Measurements from ENCODE around the gene SMARCC1.
"Not testable (repeated sequence)": the region's sequence is repeated elsewhere in the genome, so short reads cannot be mapped to it uniquely, and the experiment has no call there.

SMARCC1 gene

GRCh38 chr3:47732143-47732542 is 49.5 kb downstream of the SMARCC1 start:
- peaks cover 0 to 86% (median 34%) of the 10 kb centered on the region in 11 experiments; a peak in 16 of 22 replicates for H4K20me1 ChIP-seq
- no peaks in the 10 kb centered on the region for H3K27me3 ChIP-seq
- no peak overlapping the region for H3K9ac ChIP-seq
- H3K4me3 ChIP-seq, result no peak overlapping the region
- H3K4me2 ChIP-seq, result no peak overlapping the region
- H3K4me1 ChIP-seq, result peaks cover 0 to 5% (median 0%) of the 10 kb centered on the region in 10 experiments; a peak in 1 of 20 replicates
- TF ChIP-seq Cebpa-rat (IDR thresholded peaks at IDR 0.05), result no peak
- peaks cover 0 to 18% (median 6%) of the 10 kb centered on the region in 11 experiments; a peak in 11 of 22 replicates for H3K9me3 ChIP-seq (replicated peaks in 1 of 11)
- H3K36me3 ChIP-seq, result peaks cover 98 to 100% (median 100%) of the 10 kb centered on the region in 11 experiments
- no peak overlapping the region for H3K27ac ChIP-seq

- peaks cover 98 to 100% (median 100%) of the 10 kb centered on the region in 11 experiments for H3K36me3 ChIP-seq
Measured at GRCh38 chr3:47731061-47731460, 50.6 kb downstream of the SMARCC1 start.

GRCh38 chr3:47722859-47723258 is 58.8 kb downstream of the SMARCC1 start:
- peaks cover 92 to 100% (median 100%) of the 10 kb centered on the region in 11 experiments for H3K36me3 ChIP-seq
- no peak overlapping the region for H3K27ac ChIP-seq
- H3K4me3 ChIP-seq, result no peak overlapping the region
- peaks cover 0 to 89% (median 53%) of the 10 kb centered on the region in 11 experiments; a peak in 18 of 22 replicates for H4K20me1 ChIP-seq
- H3K9ac ChIP-seq, result no peak overlapping the region
- no peak for TF ChIP-seq Cebpa-rat (IDR thresholded peaks at IDR 0.05)
- H3K27me3 ChIP-seq, result no peaks in the 10 kb centered on the region
- H3K4me1 ChIP-seq, result no peaks in the 10 kb centered on the region
- H3K9me3 ChIP-seq (replicated peaks in 1 of 11), result no peaks in the 10 kb centered on the region
- no peak overlapping the region for H3K4me2 ChIP-seq

More at GRCh38 chr3:47731061-47731460, 50.6 kb downstream of the SMARCC1 start:
- Histone ChIP-seq H3K27ac (no peak overlapping the region), H4K20me1 (peaks cover 0 to 86% (median 34%) of the 10 kb centered on the region in 11 experiments; a peak in 16 of 22 replicates), H3K27me3 (no peaks in the 10 kb centered on the region), H3K4me2 (peak overlapping the region in 1 of 11 experiments; percentile 22; a peak in 1 of 22 replicates), H3K9ac (no peak overlapping the region), H3K9me3 (replicated peaks in 1 of 11) (peaks cover 0 to 18% (median 6%) of the 10 kb centered on the region in 11 experiments; a peak in 11 of 22 replicates), H3K4me1 (peaks cover 0 to 5% (median 0%) of the 10 kb centered on the region in 10 experiments; a peak in 1 of 20 replicates), H3K4me3 (no peak overlapping the region)
- TF ChIP-seq Cebpa-rat (IDR thresholded peaks at IDR 0.05), result no peak

DNA sequence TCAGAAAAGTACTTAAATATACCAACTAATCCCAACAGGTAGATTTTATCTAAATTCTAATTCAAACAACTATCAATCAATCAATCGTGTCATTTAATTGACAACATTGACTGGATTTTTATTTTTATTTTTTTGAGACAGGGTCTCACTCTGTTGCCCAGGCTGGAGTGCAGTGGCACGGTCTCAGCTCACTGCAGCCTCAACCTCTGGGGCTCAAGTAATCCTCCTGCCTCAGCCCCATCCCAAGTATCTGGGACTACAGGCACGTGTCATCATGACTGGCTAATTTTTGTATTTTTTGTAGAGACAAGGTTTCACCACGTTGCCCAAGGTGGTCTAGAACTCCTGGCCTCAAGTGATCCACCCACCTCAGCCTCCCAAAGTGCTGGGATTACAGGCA is 64.2 kb downstream of the SMARCC1 start:
- not testable (repeated sequence) for H3K9me3 ChIP-seq (replicated peaks in 1 of 11); H3K4me1 ChIP-seq; H3K9ac ChIP-seq; H3K4me2 ChIP-seq; H3K4me3 ChIP-seq; H3K27me3 ChIP-seq
- Histone ChIP-seq H4K20me1 (peaks cover 0 to 91% (median 59%) of the 10 kb centered on the region in 11 experiments; a peak in 17 of 22 replicates), H3K27ac (peak overlapping the region in 1 of 11 experiments; percentile 8; a peak in 1 of 22 replicates), H3K36me3 (peaks cover 82 to 100% (median 100%) of the 10 kb centered on the region in 11 experiments)

DNA sequence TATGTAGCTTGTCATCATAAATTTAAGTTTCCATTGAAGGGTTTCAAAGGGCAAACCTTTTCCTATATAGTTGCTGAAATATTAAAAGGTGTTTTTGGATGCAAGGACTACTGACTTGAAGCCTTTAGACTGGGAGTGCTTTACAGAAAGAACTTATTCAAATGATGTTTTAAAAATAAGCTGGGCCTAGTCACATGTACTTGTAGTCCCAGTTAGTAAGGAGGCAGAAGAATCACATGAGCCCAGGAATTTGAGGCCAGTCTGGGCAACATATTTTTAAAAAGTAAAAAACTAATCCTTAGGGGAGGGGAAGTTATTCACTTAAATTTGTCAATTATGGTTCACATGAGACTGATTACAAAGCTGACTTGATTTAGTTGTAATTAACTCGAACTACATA is 65.0 kb downstream of the SMARCC1 start:
- peaks cover 0 to 5% (median 0%) of the 10 kb centered on the region in 10 experiments; a peak in 2 of 20 replicates for H3K4me1 ChIP-seq
- no peak overlapping the region for H3K9ac ChIP-seq
- TF ChIP-seq Cebpa-rat (IDR thresholded peaks at IDR 0.05), result no peak
- no peaks in the 10 kb centered on the region for H3K27me3 ChIP-seq
- peaks cover 0 to 91% (median 51%) of the 10 kb centered on the region in 11 experiments; a peak in 17 of 22 replicates for H4K20me1 ChIP-seq
- no peaks in the 10 kb centered on the region for H3K9me3 ChIP-seq (replicated peaks in 1 of 11)
- H3K36me3 ChIP-seq, result peaks cover 82 to 100% (median 100%) of the 10 kb centered on the region in 11 experiments
- no peak overlapping the region for H3K27ac ChIP-seq
- H3K4me3 ChIP-seq, result no peak overlapping the region
- H3K4me2 ChIP-seq, result peak overlapping the region in 1 of 11 experiments; percentile 52; a peak in 1 of 22 replicates

DNA sequence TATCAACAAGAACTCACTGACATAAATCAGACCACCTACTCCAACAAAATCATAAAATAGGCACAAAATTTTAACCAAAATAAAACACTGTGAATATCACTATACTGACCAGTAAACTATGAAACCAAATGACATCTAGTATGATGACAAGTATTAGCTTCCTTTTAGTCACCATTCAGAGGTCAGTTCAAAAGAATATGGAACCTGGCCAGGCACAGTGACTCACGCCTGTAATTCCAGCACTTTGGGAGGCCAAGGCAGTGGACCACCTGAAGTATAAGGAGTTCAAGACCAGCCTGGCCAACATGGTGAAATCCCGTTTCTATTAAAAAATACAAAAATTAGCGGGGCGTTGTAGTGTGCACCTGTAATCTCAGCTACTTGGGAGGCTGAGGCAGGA is 65.8 kb downstream of the SMARCC1 start:
- H3K9ac ChIP-seq, result no peak overlapping the region
- H4K20me1 ChIP-seq, result peaks cover 0 to 91% (median 47%) of the 10 kb centered on the region in 11 experiments; a peak in 17 of 22 replicates
- peaks cover 82 to 100% (median 100%) of the 10 kb centered on the region in 11 experiments for H3K36me3 ChIP-seq
- peaks cover 0 to 5% (median 0%) of the 10 kb centered on the region in 10 experiments; a peak in 2 of 20 replicates for H3K4me1 ChIP-seq
- no peak for TF ChIP-seq Cebpa-rat (IDR thresholded peaks at IDR 0.05)
- H3K9me3 ChIP-seq (replicated peaks in 1 of 11), result no peaks in the 10 kb centered on the region
- H3K27ac ChIP-seq, result no peak overlapping the region
- H3K27me3 ChIP-seq, result no peaks in the 10 kb centered on the region
- H3K4me2 ChIP-seq, result no peak overlapping the region
- no peak overlapping the region for H3K4me3 ChIP-seq

GRCh38 chr3:47714606-47715005 is 67.1 kb downstream of the SMARCC1 start:
- Histone ChIP-seq H3K36me3 (peaks cover 82 to 100% (median 100%) of the 10 kb centered on the region in 11 experiments), H4K20me1 (peaks cover 0 to 89% (median 51%) of the 10 kb centered on the region in 11 experiments; a peak in 16 of 22 replicates), H3K4me1 (peaks cover 0 to 5% (median 0%) of the 10 kb centered on the region in 10 experiments; a peak in 2 of 20 replicates), H3K27me3 (no peaks in the 10 kb centered on the region), H3K9me3 (replicated peaks in 1 of 11) (no peaks in the 10 kb centered on the region), H3K27ac (no peak overlapping the region), H3K9ac (no peak overlapping the region), H3K4me2 (no peak overlapping the region), H3K4me3 (no peak overlapping the region)
- TF ChIP-seq Cebpa-rat (IDR thresholded peaks at IDR 0.05), result no peak

GRCh38 chr3:47713655-47714054 is 68.0 kb downstream of the SMARCC1 start:
- H4K20me1 ChIP-seq, result peaks cover 0 to 89% (median 51%) of the 10 kb centered on the region in 11 experiments; a peak in 16 of 22 replicates
- no peak for TF ChIP-seq Cebpa-rat (IDR thresholded peaks at IDR 0.05)
- no peak overlapping the region for H3K4me3 ChIP-seq
- no peaks in the 10 kb centered on the region for H3K27me3 ChIP-seq
- H3K4me1 ChIP-seq, result peaks cover 0 to 5% (median 0%) of the 10 kb centered on the region in 10 experiments; a peak in 2 of 20 replicates
- H3K36me3 ChIP-seq, result peaks cover 82 to 100% (median 100%) of the 10 kb centered on the region in 11 experiments
- no peaks in the 10 kb centered on the region for H3K9me3 ChIP-seq (replicated peaks in 1 of 11)
- no peak overlapping the region for H3K9ac ChIP-seq
- H3K27ac ChIP-seq, result no peak overlapping the region
- no peak overlapping the region for H3K4me2 ChIP-seq

DNA sequence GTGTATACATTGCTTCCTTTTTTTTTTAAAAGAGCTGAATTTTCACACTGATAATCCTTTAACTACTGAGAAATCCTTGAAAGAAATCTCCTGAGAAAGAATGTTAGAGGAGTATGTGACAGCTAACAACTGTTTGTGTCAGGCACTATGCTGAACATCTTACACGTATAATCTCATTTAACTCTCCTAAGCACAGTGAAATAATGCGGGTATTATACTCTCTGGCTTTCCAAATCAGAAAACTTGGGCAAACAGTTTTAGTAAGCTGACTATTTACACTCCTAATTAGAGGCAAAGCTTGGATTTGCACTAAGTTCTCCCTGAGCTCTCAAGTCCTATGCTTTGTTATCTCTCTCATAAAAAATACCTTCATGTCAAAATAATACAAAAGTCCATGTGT is 69.3 kb downstream of the SMARCC1 start:
- H3K4me2 ChIP-seq, result no peak overlapping the region
- H3K4me1 ChIP-seq, result peaks cover 0 to 5% (median 0%) of the 10 kb centered on the region in 10 experiments; a peak in 2 of 20 replicates
- H3K9ac ChIP-seq, result no peak overlapping the region
- no peak overlapping the region for H3K4me3 ChIP-seq
- no peak overlapping the region for H3K27ac ChIP-seq
- peaks cover 0 to 91% (median 48%) of the 10 kb centered on the region in 11 experiments; a peak in 17 of 22 replicates for H4K20me1 ChIP-seq
- H3K36me3 ChIP-seq, result peaks cover 82 to 100% (median 100%) of the 10 kb centered on the region in 11 experiments
- H3K9me3 ChIP-seq (replicated peaks in 1 of 11), result no peaks in the 10 kb centered on the region
- TF ChIP-seq Cebpa-rat (IDR thresholded peaks at IDR 0.05), result no peak
- no peaks in the 10 kb centered on the region for H3K27me3 ChIP-seq
